Activated naive CD4-positive, alpha-beta T cell treated with anti-CD3 and anti-CD28 coated beads for 36 hours (primary cell): ENCODE results near the gene CNIH4. TPM values are rescaled to one million over a fixed set of nuclear protein-coding genes. Genes with fewer than 3 reads are reported as not detected.
"Not testable (repeated sequence)": the region's sequence is repeated elsewhere in the genome, so short reads cannot be mapped to it uniquely, and the experiment has no call there.

Source experiments
- CTCF ChIA-PET: fragments of 350-600 bp; sonication (Branson Sonifier 250); formaldehyde crosslinking; loops from one replicate; lab custom pipeline; 2021; ENCODE audit warnings: antibody characterized with exemption; lab: Charles Lee
- DNase-seq: peaks from one replicate; pipeline ENCODE4 v3.0.0-alpha.2; 2020
- H3K27ac Mint-ChIP-seq: one replicate; pipeline ENCODE4 v1.8.0; 2021; ENCODE audit warnings: mild to moderate bottlenecking, mixed read lengths
- H3K27me3 Mint-ChIP-seq: one replicate; pipeline ENCODE4 v1.8.0; 2021; ENCODE audit warnings: low read depth, mixed read lengths
- H3K36me3 Mint-ChIP-seq: one replicate; pipeline ENCODE4 v1.8.0; 2021; ENCODE audit warnings: low read depth, mixed read lengths
- H3K4me1 Mint-ChIP-seq: one replicate; pipeline ENCODE4 v1.8.0; 2021; ENCODE audit warnings: low read depth, mixed read lengths
- H3K4me3 Mint-ChIP-seq: one replicate; pipeline ENCODE4 v1.8.0; 2021; ENCODE audit warnings: mild to moderate bottlenecking, moderate library complexity, mixed read lengths
- H3K9me3 Mint-ChIP-seq: one replicate; pipeline ENCODE4 v1.8.0; 2021; ENCODE audit warnings: mixed read lengths
- intact Hi-C: fragments of 100-400 bp; cut with micrococcal nuclease; formaldehyde crosslinking; loops from one replicate; pipeline ENCODE4 v1.15.1; 2023
- microRNA-seq: library from miRNA; unstranded; fragments of <30 nt; microRNA quantifications from one replicate; pipeline ENCODE4 v1.2.0, GENCODE V29; 2022; ENCODE audit warnings: borderline microRNAs expressed, borderline replicate concordance
- total RNA-seq, 2 experiments: library from RNA; stranded (reverse); gene quantifications; one replicate each; pipeline ENCODE4 v1.2.3, GENCODE V29; 2021

Gene CNIH4
- total RNA-seq, 2 experiments from 2014 or later: 34.7 to 35.1 TPM

DNA sequence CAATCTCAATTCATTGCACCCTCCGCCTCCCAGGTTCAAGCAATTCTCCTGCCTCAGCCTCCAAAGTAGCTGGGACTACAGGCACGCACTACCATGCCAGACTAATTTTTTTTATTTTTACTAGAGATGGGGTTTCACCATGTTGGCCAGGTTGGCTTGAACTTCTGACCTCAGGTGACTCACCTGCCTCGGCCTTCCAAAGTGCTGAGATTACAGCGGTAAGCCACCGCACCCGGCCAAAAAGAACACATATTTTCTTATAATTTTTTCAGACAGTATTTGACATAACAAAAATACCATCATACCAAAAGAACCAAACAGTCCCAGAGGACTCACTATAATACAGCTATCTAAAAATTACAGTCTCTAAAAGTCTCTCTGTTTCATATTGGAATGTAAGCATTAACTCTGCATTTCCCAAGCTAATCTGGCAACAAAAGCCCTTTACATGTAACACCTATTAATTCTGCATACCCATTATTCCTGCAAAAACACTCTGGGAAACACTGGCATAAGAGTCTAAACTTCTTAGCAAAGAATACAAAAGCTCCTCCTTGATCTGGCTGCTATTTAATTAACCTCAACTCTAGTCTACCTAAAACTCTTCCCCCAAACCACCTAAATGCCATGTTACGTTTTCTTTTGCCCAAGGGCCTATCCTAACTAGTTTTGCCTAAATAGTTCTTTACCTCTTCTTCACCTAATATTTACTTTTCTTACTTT is 51.1 kb downstream of the CNIH4 start:
- Mint-ChIP-seq H3K9me3 (no peaks in the 10 kb centered on the region), H3K4me1 (peaks cover 14% of the 10 kb centered on the region), H3K27ac (no peak overlapping the region), H3K27me3 (no peaks in the 10 kb centered on the region), H3K4me3 (no peak overlapping the region), H3K36me3 (peaks cover 23% of the 10 kb centered on the region)
- no peak for DNase-seq
- CTCF ChIA-PET: interaction anchor here (0.5 to 0.8 kb wide), 2 partner anchors 64 to 151 kb away, joined by 3 read pairs; no protein-coding TSS in a partner anchor
- intact Hi-C loops: no loop called here

DNA sequence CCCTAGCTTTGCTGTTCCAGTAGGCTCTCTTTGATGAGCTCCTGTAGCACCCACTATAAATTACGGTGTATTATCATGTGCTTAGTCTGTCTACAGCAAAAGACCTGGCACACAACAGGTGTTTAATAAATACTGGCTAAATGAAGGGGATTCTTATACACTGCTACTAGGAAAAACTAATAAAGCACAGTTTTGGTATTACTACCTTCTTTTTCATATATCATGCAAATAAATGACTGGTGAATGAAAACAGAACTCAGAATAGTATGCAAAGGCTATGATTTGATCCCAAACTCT is 51.6 kb downstream of the CNIH4 start:
- Mint-ChIP-seq H3K36me3 (peaks cover 23% of the 10 kb centered on the region), H3K4me1 (peaks cover 14% of the 10 kb centered on the region), H3K27me3 (no peaks in the 10 kb centered on the region), H3K4me3 (no peak overlapping the region), H3K27ac (no peak overlapping the region), H3K9me3 (no peaks in the 10 kb centered on the region)
- intact Hi-C loops: no loop called here
- DNase-seq: no peak
- CTCF ChIA-PET: interaction anchor here (0.5 to 0.8 kb wide), 2 partner anchors 64 to 151 kb away, joined by 3 read pairs; no protein-coding TSS in a partner anchor

DNA sequence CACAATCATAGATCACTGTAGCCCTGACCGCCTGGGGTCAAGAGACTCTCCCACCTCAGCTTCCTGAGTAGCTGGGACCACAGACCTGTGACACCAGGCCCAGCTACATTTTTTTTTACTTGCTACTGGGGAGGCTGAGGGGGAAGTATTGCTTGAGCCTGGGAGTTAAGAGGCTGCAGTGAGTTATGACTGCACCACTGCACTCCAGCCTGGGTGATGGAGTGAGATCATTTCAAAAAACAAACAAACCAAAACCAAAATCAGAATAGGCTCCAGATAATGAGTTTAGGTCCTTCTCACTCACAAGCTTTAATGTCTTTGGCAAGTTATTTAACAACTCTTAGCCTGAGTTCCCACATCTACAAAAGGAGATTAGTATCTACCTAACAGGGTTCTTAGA is 55.1 kb downstream of the CNIH4 start:
- Mint-ChIP-seq H3K4me3 (no peak overlapping the region), H3K27ac (no peak overlapping the region), H3K27me3 (no peaks in the 10 kb centered on the region), H3K4me1 (peaks cover 12% of the 10 kb centered on the region), H3K36me3 (peaks cover 18% of the 10 kb centered on the region), H3K9me3 (no peaks in the 10 kb centered on the region)
- intact Hi-C loops: no loop called here
- DNase-seq: no peak
- CTCF ChIA-PET: interaction anchor here (1.7 kb wide), 1 partner anchor 18 kb away, joined by 3 read pairs; no protein-coding TSS in a partner anchor

DNA sequence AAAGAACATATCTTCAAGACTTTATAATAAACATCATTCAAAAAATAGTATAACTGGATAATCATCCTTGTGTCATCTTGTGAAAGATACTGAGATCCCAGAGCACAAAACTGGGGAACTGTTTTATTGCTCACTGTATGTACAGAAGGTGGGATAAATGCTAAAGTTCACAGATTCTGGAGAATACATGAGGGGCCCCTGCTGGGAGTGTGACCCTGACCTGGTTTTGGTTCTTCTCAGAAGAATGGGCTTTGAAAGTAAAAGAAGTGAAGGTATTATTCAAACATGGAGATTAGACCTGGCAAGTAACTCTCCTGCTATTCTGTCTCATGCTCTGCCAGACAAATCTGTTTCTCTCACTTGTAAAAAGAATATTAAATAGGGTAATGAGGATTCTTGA is 63.4 kb downstream of the CNIH4 start:
- DNase-seq: no peak
- Mint-ChIP-seq H3K4me3 (no peak overlapping the region), H3K9me3 (no peaks in the 10 kb centered on the region), H3K27me3 (no peaks in the 10 kb centered on the region), H3K36me3 (peaks cover 47% of the 10 kb centered on the region), H3K27ac (no peak overlapping the region), H3K4me1 (peaks cover 10% of the 10 kb centered on the region)
- intact Hi-C loops: no loop called here
- CTCF ChIA-PET: no interaction called here

DNA sequence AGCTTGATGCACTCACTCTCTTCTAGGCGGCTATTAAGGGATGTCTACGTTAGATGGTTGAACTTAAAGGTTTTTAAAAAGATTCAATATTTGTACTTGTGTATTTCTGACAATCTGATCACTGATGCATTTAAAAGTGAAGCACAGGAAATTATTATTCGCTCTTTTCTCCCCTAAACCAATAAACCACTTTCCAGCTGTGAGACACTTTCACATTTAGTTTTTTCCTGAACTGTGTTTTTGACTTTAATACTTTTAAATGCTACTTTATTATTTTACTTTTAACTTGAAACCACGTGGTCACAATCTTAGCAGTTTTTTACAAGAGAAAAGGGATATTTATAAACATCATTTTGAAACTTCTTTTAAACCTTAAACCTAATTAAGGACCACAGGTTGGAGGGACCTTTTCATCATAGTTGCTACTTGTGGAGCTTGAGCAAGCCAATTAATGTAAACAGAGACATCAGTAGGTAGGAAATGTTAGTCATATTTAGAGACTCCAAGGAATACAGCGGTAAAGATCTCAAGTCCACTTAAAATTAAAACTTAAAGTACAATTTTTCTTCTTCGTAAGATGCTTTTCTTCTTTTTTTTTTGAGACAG is 68.7 kb downstream of the CNIH4 start:
- CTCF ChIA-PET: interaction anchor here (1.4 kb wide), 1 partner anchor 31 kb away, joined by 3 read pairs; no protein-coding TSS in a partner anchor
- peaks cover 40% of the 10 kb centered on the region for H3K36me3 Mint-ChIP-seq

DNA sequence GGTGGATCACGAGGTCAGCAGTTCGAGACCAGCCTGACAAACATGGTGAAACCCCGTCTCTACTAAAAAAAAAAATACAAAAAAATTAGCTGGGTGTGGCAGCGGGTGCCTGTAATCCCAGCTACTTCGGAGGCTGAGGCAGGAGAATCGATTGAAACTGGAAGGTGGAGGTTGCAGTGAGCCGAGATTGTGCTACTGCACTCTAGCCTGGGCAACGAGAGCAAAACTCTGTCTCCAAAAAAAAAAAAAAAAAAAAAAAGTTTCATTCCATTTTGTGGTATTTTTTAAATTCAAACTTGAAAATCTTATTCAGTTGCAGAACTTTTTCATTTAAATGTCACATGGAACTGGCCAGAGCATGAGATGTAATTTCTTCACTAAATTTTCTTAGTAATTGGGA is 70.2 kb downstream of the CNIH4 start:
- H3K4me3 Mint-ChIP-seq, H3K27me3 Mint-ChIP-seq, H3K27ac Mint-ChIP-seq, DNase-seq, intact Hi-C loops, H3K9me3 Mint-ChIP-seq: not testable (repeated sequence)
- H3K36me3 Mint-ChIP-seq: peaks cover 39% of the 10 kb centered on the region
- CTCF ChIA-PET: interaction anchor here (0.7 kb wide), 1 partner anchor 33 kb away, joined by 8 read pairs; no protein-coding TSS in a partner anchor
- H3K4me1 Mint-ChIP-seq: peaks cover 46% of the 10 kb centered on the region

More for the DNA sequence above, 68.7 kb downstream of the CNIH4 start:
- Mint-ChIP-seq H3K9me3 (no peaks in the 10 kb centered on the region), H3K27ac (no peak overlapping the region), H3K4me3 (no peak overlapping the region), H3K27me3 (no peaks in the 10 kb centered on the region), H3K4me1 (peaks cover 36% of the 10 kb centered on the region)
- intact Hi-C loops: no loop called here
- no peak for DNase-seq

DNA sequence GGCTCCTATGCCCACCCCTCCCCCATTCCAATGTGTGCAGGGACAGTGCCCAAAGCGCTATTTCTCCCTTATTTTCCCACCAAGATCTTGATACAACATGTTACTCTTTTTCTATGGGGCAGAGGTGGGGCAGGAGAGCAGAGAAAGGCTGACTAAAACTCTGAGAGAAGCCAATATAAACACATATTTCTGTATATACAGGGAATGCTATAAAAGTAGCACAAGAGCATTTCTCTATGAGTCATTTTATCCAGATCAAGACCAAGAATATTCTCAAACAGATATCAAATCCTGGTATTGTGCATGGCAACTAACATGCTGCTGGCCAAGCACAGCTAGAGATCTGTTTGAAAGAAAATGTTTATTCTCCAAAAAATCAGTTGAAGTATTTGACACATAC is 70.7 kb downstream of the CNIH4 start:
- Mint-ChIP-seq H3K27me3 (no peaks in the 10 kb centered on the region), H3K9me3 (no peaks in the 10 kb centered on the region), H3K4me1 (peaks cover 51% of the 10 kb centered on the region), H3K36me3 (peaks cover 34% of the 10 kb centered on the region), H3K4me3 (no peak overlapping the region), H3K27ac (no peak overlapping the region)
- DNase-seq: no peak
- intact Hi-C loops: no loop called here
- CTCF ChIA-PET: no interaction called here

DNA sequence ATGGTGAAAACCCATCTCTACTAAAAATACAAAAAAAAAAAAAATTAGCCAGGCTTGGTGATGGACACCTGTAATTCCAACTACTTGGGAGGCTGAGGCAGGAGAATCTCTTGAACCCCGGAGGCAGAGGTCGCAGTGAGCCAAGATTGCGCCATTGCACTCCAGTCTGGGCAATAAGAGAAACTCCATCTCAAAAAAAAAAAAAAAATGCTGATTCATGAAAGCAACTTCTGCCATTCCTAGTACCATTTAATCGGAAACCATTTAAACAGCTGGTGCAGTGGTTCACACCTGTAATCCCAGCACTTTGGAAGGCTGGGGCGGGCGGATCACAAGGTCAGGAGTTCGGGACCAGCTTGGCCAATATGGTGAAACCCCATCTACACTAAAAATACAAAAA is 72.0 kb downstream of the CNIH4 start:
- H3K9me3 Mint-ChIP-seq, DNase-seq, H3K4me3 Mint-ChIP-seq, H3K27ac Mint-ChIP-seq, H3K27me3 Mint-ChIP-seq, intact Hi-C loops: not testable (repeated sequence)
- peaks cover 30% of the 10 kb centered on the region for H3K36me3 Mint-ChIP-seq
- CTCF ChIA-PET: interaction anchor here (0.6 kb wide), 2 partner anchors 53 to 72 kb away, joined by 3 read pairs; no protein-coding TSS in a partner anchor
- H3K4me1 Mint-ChIP-seq: peaks cover 60% of the 10 kb centered on the region

Small RNA genes lying within 50 kb of the gene (microRNA-seq; reads per million reads assigned to microRNA genes)
- gene MIR4742: 2.2 reads per million

Other genes with a start within 250 kb of the CNIH4 start
- gene FBXO28, start 242.8 kb upstream of the CNIH4 start, total RNA-seq: 1 to 10 TPM; 9.6 to 9.7 TPM
- gene DEGS1, start 173.6 kb upstream of the CNIH4 start, total RNA-seq: 10 to 100 TPM in 1 of 2 experiments, 1 to 10 TPM in 1; 9.2 to 10.1 TPM
- 10 to 100 TPM; 26.7 to 29.9 TPM for gene NVL, start 26.7 kb upstream of the CNIH4 start, total RNA-seq
- 10 to 100 TPM; 44.3 to 45.4 TPM for gene WDR26, start 77.9 kb downstream of the CNIH4 start, total RNA-seq